SHP77 (cell line): ENCODE results near the gene RPL18.
"Not testable (repeated sequence)": the region's sequence is repeated elsewhere in the genome, so short reads cannot be mapped to it uniquely, and the experiment has no call there.

Experiments used
- DNase-seq, 2 experiments: peaks; one replicate each; lab custom pipeline; 2025; lab: John Stamatoyannopoulos, UW

RPL18 gene

GRCh38 chr19:48644839-48645619 lies 26.1 kb upstream of the RPL18 start:
- DNase-seq, result peak; percentile 75 to 78

- DNase-seq, result no peak
Measured at GRCh38 chr19:48644355-48644754, 25.4 kb upstream of the RPL18 start.

GRCh38 chr19:48642862-48643261 lies 23.9 kb upstream of the RPL18 start:
- DNase-seq, result no peak

GRCh38 chr19:48641850-48642249 lies 22.9 kb upstream of the RPL18 start:
- DNase-seq, result no peak

GRCh38 chr19:48639483-48640375 lies 20.8 kb upstream of the RPL18 start:
- DNase-seq, result no peak

- no peak for DNase-seq
Measured at GRCh38 chr19:48638831-48639381, 19.9 kb upstream of the RPL18 start.

GRCh38 chr19:48637948-48638830 lies 19.2 kb upstream of the RPL18 start:
- peak; percentile 76 to 77 for DNase-seq

GRCh38 chr19:48637449-48637947 lies 18.5 kb upstream of the RPL18 start:
- DNase-seq, result peak; percentile 98 to 99

- DNase-seq, result peak in 1 of 2 experiments; percentile 56
Measured at GRCh38 chr19:48636859-48637448, 18.0 kb upstream of the RPL18 start, which contains the start of gene DBP. Gene DBP (minus strand): TSS chr19:48637379. CDS start chr19:48636994, 385 bp downstream.

- DNase-seq, result no peak
Measured at GRCh38 chr19:48635966-48636858, 17.2 kb upstream of the RPL18 start.

GRCh38 chr19:48635263-48635965 lies 16.4 kb upstream of the RPL18 start:
- peak; percentile 44 to 71 for DNase-seq

GRCh38 chr19:48634424-48635262 lies 15.7 kb upstream of the RPL18 start:
- peak; percentile 95 to 96 for DNase-seq

GRCh38 chr19:48634036-48634342 lies 15.0 kb upstream of the RPL18 start:
- no peak for DNase-seq

- DNase-seq, result no peak
Measured at GRCh38 chr19:48633148-48634035, 14.4 kb upstream of the RPL18 start.

- DNase-seq, result no peak
Measured at GRCh38 chr19:48632692-48633147, 13.7 kb upstream of the RPL18 start.

- not testable (repeated sequence) for DNase-seq
Measured at GRCh38 chr19:48632286-48632685, 13.3 kb upstream of the RPL18 start.

GRCh38 chr19:48631225-48631624 lies 12.2 kb upstream of the RPL18 start:
- no peak for DNase-seq
